Ishikawa (cell line): Measurements from ENCODE around the gene UBE2E3.

Experiments used
- CEBPB ChIP-seq: IDR thresholded peaks from 2 replicates; pipeline ENCODE4 v1.6.1; 2012
- CREB1 ChIP-seq: IDR thresholded peaks from 2 replicates; pipeline ENCODE4 v1.6.1; 2012; ENCODE audit warnings: low read depth
- EGR1 ChIP-seq: IDR thresholded peaks from 2 replicates; pipeline ENCODE4 v1.6.1; 2012
- EP300 ChIP-seq: IDR thresholded peaks from 2 replicates; pipeline ENCODE4 v1.6.1; 2012; ENCODE audit warnings: borderline replicate concordance
- FOXM1 ChIP-seq: IDR thresholded peaks from 2 replicates; pipeline ENCODE4 v1.6.1; 2012; ENCODE audit warnings: low read depth, borderline replicate concordance
- MAX ChIP-seq: IDR thresholded peaks from 2 replicates; pipeline ENCODE4 v1.6.1; 2012
- NFIC ChIP-seq: IDR thresholded peaks from 2 replicates; pipeline ENCODE4 v1.6.1; 2012
- RAD21 ChIP-seq: IDR thresholded peaks from 2 replicates; pipeline ENCODE4 v1.6.1; 2012; ENCODE audit warnings: low read depth
- REST ChIP-seq: IDR thresholded peaks from 2 replicates; pipeline ENCODE4 v1.6.1; 2012; ENCODE audit warnings: low read depth, mild to moderate bottlenecking
- TAF1 ChIP-seq: IDR thresholded peaks from 2 replicates; pipeline ENCODE4 v1.6.1; 2012; ENCODE audit warnings: low read depth, mild to moderate bottlenecking
- TCF12 ChIP-seq: IDR thresholded peaks from 2 replicates; pipeline ENCODE4 v1.6.1; 2012; ENCODE audit warnings: low read depth
- TEAD4 ChIP-seq: IDR thresholded peaks from 2 replicates; pipeline ENCODE4 v1.6.1; 2012
- YY1 ChIP-seq: IDR thresholded peaks from 2 replicates; pipeline ENCODE4 v1.6.1; 2012; ENCODE audit warnings: low read depth
- ZBTB7A ChIP-seq: IDR thresholded peaks from 2 replicates; pipeline ENCODE4 v1.6.1; 2012; ENCODE audit warnings: low read depth
- TF ChIP-seq, protein P1 (sequence below): IDR thresholded peaks from 2 replicates; pipeline ENCODE4 v1.6.1; 2012

The UBE2E3 gene

GRCh38 chr2:181054843-181055242 is 74.4 kb downstream of the UBE2E3 start:
- TF ChIP-seq MAX, result no peak
- TF ChIP-seq EGR1, result no peak
- no peak for TF ChIP-seq TEAD4
- no peak for TF ChIP-seq TCF12
- TF ChIP-seq NFIC, result no peak
- no peak for TF ChIP-seq RAD21
- no peak for TF ChIP-seq FOXM1
- TF ChIP-seq, protein P1, sequence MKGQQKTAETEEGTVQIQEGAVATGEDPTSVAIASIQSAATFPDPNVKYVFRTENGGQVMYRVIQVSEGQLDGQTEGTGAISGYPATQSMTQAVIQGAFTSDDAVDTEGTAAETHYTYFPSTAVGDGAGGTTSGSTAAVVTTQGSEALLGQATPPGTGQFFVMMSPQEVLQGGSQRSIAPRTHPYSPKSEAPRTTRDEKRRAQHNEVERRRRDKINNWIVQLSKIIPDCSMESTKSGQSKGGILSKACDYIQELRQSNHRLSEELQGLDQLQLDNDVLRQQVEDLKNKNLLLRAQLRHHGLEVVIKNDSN, result no peak
- no peak for TF ChIP-seq CEBPB
- no peak for TF ChIP-seq ZBTB7A
- no peak for TF ChIP-seq EP300
- TF ChIP-seq TAF1, result no peak
- TF ChIP-seq YY1, result no peak
- TF ChIP-seq REST, result no peak
- TF ChIP-seq CREB1, result no peak

DNA sequence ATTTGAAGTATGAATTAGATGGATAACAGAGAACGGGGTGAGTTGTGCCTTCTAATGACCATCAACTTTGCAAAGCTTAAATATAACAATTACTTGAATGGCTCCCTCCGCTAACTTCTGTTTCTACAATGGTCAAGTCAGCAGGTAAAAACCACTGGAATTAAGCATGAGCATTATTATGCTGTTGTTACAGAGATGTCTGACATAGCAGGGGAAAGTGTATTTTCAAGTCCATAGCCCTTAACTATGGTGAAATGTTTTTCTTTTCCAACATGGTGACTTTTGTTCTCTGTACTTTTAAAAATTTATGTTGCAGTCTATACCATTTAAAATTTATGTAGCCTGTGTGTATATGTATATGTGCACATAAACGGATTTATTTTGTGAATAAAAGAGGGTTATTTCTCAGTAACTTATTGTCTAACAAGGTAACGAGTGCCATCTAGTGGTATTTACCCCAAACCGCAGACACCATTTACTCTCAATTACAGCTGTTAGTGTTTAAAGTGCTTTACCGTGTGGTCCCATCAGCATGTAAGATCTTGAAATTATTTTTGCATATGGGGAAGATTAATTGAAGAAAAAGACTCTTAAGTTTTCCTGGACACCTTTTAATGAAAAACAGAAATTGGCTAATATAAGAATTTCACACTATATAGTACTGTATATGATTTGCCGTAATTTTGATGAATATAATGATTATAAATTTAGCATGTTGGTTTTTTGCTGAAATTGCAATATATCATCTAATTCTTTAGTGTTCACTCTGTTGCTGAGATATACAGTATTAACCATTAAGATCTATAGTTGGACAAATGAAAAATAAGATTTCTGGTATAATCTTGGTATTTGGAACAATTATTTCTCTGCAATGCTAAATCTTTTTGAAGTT is 78.2 kb downstream of the UBE2E3 start:
- TF ChIP-seq NFIC (no peak), RAD21 (peak; percentile 71)

DNA sequence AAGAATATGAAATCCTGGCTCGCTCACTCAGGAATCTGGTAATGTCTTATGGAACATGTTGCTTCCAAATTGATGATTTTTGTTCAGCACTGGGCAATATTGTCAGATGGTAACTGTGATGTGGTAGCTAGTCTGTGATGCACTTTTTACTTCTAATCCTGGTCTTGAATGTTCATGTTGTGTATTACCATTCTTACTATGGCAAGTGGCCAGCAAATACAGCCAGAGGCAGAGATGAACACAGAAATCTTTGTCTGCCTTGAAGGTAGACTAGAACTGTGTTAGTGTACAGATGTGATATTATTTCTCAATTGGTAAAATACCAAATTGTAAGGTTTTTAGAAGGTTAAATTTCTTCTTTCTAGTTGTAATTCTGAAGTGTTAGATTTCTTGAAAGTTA is 83.3 kb downstream of the UBE2E3 start:
- TF ChIP-seq REST, result no peak
- TF ChIP-seq NFIC, result no peak
- TF ChIP-seq EGR1, result no peak
- no peak for TF ChIP-seq CREB1
- TF ChIP-seq CEBPB, result no peak
- no peak for TF ChIP-seq FOXM1
- no peak for TF ChIP-seq MAX
- TF ChIP-seq YY1, result no peak
- no peak for TF ChIP-seq EP300
- TF ChIP-seq, protein P1, result no peak
- TF ChIP-seq TAF1, result no peak
- no peak for TF ChIP-seq TEAD4
- TF ChIP-seq RAD21, result no peak
- no peak for TF ChIP-seq TCF12
- TF ChIP-seq ZBTB7A, result no peak

DNA sequence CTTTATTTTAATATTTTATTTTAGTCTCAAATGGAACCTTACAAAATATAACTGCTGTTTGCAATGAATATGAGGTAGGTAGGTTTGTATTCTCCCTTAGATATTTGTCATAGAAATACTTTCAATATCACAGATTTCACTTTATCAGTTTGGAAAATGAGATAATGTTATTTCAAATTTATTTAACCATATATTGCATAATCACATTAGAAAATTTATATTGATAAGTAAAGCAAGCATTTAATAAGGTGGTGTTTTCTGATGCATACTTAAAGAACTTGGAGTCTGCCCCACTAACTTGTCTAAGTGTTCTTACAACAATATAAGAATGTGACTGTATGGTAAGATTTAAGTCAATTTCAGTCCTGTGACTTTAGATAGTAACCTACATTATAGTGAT is 85.1 kb downstream of the UBE2E3 start:
- no peak for TF ChIP-seq TCF12
- TF ChIP-seq FOXM1, result no peak
- no peak for TF ChIP-seq CEBPB
- TF ChIP-seq CREB1, result no peak
- no peak for TF ChIP-seq YY1
- no peak for TF ChIP-seq TEAD4
- TF ChIP-seq RAD21, result no peak
- no peak for TF ChIP-seq TAF1
- no peak for TF ChIP-seq REST

- no peak for TF ChIP-seq CEBPB
- no peak for TF ChIP-seq REST
- no peak for TF ChIP-seq TAF1
- no peak for TF ChIP-seq ZBTB7A
- no peak for TF ChIP-seq TCF12
- TF ChIP-seq CREB1, result no peak
- no peak for TF ChIP-seq FOXM1
- TF ChIP-seq MAX, result no peak
These were observed 85.9 kb downstream of the UBE2E3 start for GRCh38 chr2:181066333-181066732.
